Fibroblast of skin of back (primary cell): ENCODE measurements around the gene EEF1E1. TPM values are rescaled to one million over a fixed set of nuclear protein-coding genes. Genes with fewer than 3 reads are reported as not detected.

Experiments used
- DNase-seq: peaks from one replicate; pipeline ENCODE4 v3.0.0-alpha.2; 2013
- polyA plus RNA-seq, 2 experiments: library from polyadenylated mRNA; unstranded; fragments of 120-200 nt; gene quantifications; one replicate each; pipeline ENCODE4 v1.2.1, GENCODE V29; 2013; ENCODE audit not compliant: insufficient read length in 2 of 2

EEF1E1 gene
- 41.6 TPM for polyA plus RNA-seq (2013, experiment 1 of 2; ENCODE audit: insufficient read length)
- 26.8 TPM for polyA plus RNA-seq (2013, experiment 2 of 2; ENCODE audit: insufficient read length)

DNA sequence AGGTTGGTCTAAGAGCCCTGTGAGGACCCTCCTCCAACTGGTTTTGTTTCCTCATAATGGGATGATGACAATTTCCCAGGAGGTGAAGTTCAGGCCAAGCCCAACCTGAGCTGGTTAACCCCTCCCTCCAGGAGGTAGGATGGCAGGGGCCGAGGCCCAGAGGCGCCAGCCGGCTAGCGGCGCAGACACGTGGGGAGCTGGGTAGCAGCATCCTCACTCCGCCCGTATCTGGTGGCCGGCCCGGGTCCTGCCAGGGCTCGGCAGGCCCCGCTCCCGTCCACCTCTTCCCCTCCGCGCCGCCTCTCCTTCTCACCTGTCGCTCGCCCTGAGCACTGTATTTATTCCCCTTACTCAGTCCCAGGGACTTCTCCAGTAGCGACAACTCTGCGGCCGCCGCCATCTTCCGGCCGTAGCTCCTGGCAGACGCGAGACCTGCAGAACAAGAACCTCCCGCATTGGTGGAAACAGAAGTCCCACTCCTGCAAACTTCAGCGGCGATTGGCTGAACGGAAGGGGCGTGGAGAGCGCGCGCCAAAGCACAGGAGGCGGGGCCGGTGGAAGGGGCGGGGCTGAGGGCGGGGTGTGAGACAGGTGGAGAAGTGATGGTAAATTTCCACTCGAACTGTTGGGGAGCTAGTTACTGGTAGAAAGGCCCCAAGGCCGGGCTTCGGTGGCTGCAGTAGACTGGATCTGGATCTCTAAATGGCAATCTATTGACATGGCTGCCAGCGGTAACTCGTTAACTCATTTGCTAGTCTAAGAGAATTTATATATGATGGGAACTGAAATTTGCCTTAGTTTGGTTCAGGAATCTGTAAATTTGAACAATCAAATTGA lies at the start of gene EEF1E1:
TSS of gene EEF1E1 (minus strand) at position 427 of the 837 bp plus-strand sequence. CDS start at position 400, 27 bp downstream.
- peak; percentile 95 for DNase-seq

DNA sequence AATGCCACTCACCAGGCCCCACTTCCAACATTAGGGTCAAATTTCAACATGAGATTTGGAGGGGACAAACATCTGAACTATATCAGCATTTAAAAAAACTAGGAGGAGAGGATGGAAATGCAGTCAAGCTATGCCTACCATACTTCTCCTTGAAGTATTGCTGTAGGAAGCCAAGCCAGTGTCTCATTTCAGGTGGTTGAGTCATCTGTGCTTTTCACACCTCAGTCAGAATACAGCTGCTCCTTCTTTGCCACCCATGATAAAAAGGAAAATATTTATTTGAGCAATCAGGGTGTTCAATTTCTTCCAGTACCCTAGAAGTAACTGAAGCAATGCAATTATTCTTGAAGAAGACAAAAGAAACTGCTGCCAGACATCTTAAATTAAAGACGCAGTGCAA lies 47.0 kb upstream of the EEF1E1 start:
- DNase-seq = no peak

DNA sequence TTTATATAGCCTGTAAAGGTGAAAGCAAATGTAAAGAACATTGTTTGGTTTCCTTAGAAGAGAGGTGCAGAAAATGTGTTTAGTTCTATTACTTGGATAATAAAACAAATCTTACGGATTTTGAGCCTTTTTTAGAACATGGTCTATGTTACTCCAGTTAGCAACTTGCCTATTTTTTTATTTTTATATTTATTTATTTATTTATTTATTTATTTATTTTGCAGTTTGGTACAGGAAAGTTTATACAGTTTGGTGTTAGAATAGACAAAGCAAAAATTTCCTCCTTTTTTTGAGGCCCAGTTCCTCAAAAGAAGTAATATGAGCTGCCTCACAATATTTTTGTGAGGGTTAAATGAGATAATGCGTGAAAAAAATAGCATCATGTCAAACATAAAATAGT lies 41.6 kb upstream of the EEF1E1 start:
- DNase-seq = no peak

DNA sequence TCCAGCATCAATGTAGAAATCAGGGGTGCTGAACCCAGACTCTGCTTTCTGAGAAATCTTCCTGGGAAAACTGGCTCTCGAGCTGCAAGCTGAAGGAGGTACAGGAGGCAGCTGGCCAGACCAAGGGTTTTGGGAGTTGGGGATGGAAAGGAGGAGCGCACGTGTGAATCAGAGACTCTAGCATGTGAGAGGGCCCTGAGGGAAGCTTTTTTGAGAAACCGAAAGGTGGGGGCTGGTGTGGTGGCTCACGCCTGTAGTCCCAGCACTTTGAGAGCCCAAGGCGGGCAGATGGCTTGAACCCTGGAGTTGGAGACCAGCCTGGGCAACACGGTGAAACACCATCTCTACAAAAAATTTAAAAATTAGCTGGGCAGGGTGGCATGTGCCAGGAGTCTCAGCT lies 37.1 kb upstream of the EEF1E1 start:
- DNase-seq = no peak

DNA sequence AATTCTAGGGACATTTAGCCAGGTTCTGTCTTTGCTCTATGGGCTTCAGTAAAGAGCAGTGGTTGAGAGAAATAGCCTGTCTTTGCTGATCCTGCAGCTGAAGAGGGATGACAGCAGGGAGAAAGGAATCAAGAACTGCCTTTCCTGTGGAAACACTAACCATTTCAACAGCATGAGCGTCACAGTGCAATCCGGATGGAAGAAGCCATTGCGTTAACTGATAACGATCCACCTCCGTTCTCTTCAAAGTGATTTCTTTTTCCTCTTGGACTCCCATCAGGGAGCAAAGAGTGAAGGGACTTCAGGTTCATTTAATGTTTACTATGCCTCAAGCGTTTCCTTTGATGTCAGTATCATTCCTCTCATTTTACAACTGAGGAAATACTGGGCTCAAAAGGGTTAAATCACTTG lies 35.2 kb upstream of the EEF1E1 start:
- no peak for DNase-seq

DNA sequence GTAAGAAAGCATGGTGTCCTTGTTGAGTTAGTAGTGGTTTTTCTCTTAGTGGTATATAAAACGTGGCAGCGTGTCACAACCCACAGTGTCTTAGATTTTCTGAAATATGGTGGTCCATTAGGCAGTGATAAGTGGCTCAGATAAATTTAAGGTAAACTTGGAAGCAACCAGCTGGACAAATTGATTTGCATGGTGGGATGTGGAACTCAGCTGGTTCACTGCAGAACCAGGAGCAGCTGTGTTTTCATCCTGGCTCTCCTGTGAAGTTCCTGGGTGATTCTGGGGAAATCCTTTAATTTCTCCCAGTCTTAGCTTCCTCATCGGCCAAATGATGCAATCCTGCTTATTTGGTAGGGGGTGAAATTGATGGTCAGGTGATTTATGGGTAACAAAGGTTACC lies 32.9 kb upstream of the EEF1E1 start:
- DNase-seq = no peak

DNA sequence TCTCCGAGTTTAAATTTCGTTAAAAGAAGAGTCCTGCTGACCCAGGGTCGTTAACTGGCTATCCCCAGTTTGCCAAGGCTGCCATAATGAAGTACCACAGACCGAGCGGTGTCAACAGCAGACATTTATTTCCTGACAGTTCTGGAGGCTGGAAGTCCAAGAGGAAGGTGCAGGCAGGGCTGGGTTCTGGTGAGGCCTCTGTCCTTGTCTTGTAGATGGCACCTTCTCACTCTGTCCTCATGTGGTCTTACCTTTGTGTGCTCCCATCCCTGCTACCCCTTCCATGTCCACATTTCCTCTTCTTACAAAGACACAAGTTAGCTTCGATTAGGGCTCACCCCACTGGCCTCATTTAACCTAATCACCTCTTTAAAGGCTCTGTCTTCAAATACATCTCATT lies 29.8 kb upstream of the EEF1E1 start:
- DNase-seq = no peak

DNA sequence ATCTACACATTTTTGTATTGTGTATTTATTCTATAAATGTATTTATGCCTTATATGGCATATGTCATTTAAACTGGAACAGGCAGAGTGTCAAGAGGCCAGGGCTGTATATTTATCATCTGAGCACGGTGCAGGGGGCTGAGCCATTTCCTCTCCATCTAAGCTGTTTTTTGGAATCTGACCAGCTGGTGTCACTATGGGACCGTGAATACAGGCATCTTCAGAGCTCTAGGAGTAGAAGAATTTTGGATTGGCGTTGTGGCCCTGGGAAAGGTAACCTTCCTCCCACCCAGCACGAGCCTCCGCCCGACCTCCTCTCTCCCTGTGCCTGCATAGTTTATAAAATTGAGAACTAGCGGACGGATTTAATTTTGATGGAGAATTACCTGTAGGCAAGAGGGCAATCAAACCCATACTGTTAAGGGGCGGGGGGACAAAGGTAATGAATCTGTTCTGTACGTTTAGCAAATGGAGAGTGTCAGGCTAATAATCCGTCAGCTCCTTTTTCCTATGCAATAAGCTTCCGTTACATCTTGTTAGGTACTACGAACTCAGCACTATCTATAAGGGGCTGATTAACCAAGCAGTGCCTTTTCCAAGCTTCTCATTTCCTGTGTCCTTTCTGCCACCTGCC lies 29.0 kb upstream of the EEF1E1 start:
- peak; percentile 70 for DNase-seq

DNA sequence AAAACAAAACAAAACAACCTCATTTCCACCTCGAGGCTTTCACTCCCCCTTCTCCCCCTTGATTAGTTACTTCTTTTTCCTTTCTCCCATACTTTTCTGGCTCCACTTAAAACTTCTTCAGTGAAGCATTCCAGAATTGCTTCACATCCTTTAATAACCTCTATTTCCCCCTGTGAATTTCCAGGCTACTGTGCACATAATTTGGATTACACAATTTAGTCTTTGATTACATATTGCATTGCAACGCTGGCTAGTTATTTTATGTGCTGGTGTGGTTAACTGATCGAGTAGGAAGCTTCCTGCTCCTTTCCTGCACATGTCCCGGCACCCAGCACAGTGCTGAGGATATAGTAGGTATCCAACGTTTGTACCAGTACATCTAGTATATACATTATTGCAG lies 28.1 kb upstream of the EEF1E1 start:
- no peak for DNase-seq

DNA sequence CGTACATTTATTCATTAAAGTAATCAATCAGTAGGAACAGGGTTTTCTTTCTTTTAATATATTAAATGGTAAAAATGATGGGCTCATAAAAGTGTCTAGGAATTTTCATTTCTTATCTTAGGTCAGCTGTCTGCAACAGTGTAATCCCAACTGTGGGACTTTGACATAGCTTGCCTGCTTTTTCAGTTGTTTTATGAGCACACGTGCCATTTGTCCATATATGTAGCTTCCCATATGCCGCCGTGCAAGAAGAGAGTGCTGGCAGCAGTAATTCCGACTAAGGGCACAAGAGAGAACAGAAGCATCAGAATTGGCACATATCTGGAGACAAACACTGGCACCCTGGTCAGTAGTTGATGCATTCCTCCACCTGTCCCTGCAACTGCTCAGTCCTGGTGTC lies 20.9 kb upstream of the EEF1E1 start:
- no peak for DNase-seq

DNA sequence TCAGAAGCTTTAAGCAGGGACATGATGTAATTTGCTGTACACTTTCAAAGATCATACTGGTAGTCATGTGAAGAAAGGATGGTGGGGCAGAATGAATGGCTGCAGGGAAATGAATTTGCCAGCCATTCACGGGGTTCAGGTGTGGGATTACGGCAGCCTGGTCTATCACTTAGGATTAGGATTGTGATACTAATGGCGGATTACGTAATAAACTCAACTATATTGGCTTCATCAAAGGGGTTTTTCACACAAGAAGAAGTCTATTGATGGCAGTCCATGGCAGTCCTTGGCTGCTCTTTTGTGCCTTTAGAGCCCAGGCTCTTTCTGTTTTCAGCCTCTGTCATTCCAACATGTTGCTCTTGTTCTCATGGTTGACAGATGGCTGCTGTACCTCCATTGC lies 12.6 kb upstream of the EEF1E1 start:
- no peak for DNase-seq

DNA sequence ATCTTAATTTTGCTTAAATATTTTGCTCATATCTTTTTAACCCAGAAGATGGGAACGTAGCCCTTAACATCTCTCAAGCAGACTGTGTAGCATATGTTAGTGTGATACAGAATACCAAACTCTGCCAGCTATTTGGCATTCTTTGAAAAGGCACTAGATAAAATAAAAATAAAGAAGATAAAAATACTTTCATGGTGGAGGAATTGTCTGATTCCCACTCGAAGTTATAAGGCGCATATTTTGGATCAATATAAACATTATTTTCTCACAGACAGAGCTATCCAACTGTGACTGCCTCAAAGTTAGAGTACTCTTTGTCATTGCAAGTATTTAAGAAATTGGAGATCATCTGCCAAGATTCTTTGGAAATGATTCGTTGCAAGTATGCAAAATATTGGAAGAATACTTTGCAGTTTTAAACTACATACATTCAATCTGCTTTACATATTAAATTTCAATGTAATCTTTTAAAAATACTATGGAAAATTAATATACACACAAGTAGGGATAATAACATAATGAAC lies 10.8 kb upstream of the EEF1E1 start:
- peak; percentile 71 for DNase-seq

DNA sequence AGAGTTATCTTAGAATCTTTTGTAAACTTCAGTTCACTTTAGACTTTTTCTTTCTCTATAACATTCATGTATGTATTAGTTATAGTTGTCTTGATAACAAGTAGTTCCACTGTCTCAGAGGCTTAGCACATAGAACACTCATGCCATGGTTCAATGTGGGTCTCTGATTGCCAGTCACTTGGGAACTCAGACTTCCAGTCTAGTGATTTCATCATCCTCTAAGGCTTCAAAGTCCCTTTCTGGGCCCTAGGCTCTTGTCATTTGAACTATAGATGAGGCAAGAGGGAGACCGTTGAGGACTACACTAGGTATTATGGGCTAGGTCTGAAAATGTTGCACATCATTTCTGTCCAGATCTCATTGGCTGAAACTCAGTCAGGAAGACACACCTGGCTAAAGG lies 8.4 kb upstream of the EEF1E1 start:
- no peak for DNase-seq

DNA sequence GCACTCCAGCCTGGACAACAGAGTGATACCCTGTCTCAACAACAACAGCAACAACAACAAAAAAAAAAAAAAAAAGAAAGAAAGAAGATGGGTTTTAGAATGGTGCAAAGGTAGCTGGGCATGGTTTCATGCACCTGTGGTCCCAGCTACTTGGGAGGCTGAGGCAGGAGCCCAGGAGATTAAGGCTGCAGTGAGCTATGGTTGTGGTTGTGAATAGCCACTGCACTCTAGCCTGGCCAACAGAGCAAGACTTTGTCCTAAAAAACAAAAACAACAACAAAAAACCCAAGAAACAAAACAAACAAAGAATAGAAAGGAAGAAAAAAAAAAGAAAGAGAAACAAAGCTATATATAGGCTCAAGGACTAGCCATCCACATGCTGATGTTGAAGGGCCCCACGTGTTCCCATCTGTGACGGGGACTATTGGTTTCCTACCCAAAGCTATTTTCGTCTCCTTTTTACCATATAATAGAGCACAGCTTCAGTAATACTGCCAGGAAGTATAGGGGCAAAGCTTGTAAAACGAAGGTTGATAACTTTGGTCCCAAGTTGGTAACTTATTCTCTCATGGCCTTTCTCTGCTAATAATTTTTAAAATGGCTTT lies 7.9 kb upstream of the EEF1E1 start:
- DNase-seq = no peak

DNA sequence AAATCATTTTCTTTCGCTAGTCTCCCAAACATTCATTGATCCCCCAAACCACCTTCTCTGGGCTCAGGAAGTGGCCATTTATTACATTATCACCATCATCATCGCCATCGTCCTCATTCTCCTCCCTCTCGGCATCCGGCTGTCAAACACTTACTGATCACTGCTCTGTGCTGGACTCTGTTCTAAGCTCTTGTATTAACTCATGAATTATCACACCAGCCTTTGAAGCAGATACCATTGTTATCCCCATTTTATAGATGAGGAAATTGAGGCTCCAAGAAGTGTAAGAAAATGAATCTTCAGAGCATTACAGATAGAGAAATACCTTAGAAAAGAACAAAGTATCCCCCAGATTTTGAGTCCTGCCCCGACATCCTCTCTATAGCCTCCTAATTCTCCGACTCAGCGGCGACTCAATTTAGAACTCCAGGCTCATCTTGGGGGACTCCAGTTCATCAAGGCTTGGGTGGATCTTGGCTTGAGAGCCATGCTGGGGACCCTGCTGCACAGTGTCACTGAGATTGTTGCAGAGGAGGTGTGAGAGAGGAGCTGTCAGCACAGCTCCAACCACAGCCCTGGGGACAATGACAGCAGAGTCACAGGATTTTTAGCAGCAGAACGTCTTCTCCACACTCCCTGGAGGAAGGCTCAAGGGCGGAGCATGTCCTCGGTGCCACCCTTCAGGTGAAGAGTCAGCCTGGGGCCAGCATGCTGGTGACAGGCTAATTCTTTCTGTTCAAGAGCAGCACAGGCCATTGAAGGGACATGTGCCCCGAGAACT lies 6.6 kb upstream of the EEF1E1 start:
- no peak for DNase-seq

DNA sequence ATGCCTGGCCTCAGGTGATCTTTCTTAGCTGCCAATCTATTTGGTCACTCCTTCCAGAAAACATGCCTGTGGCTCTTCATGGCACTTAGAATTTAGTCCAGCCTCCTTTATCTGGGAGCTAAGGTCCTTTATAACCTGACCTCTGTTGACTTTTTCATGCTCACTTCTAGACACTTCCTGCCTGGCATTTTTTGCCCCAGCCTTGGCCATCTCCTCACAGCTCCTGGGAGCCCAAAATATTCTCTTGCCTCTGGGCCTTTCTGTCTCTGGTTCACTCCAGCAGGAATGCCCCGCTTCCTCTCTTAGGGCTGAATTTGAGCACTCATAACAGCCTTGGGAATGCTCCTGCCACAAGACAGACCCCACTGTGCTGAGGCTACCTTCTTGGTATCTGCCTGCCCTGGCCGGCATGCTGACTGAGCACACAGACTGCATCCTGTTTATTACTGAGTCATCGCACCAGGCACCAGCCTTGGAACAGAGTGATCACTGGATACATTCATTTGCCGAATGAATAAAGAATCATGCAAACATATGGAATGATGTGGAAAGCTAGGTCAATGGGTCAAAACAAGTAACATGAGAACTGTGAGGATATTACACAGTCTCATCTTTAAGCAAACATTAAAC lies 5.8 kb upstream of the EEF1E1 start:
- DNase-seq = peak; percentile 93

DNA sequence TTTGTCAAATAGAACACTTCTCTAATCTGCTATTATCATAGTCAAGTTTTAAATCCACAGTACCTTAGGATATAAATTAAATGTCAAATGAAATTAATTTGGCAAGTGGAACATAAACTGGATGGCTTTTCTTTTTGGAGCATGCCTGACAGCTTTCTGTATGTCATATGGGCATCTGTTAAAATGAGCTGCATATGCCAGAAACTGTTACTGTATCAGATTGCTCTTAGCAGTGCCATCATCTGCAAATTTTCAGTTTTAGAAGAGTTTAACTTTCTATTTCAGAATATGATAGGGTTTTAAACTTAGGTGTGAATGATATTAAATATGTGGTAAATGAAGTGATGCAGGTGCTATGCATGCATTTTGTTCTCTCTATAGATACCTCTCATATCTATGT lies 3.4 kb upstream of the EEF1E1 start:
- no peak for DNase-seq

DNA sequence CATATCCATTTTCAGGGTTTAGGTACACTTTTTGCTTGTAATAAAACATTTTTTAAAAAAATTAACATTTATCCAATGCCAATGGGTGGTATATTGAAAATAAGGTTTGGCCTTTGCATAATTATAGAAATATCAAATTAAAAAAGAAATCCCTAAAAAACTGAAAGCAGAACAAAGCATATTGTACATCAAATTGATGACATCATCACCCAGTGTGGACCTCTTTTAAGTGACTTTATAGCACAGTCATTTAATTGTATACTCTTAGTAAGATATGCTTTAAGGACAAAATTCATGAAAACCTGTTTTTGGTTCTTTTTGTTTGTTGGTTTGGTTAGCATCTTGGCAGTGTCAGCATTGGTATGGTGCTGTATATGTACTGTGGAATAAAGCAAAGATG lies 1.4 kb upstream of the EEF1E1 start:
- DNase-seq = no peak

DNA sequence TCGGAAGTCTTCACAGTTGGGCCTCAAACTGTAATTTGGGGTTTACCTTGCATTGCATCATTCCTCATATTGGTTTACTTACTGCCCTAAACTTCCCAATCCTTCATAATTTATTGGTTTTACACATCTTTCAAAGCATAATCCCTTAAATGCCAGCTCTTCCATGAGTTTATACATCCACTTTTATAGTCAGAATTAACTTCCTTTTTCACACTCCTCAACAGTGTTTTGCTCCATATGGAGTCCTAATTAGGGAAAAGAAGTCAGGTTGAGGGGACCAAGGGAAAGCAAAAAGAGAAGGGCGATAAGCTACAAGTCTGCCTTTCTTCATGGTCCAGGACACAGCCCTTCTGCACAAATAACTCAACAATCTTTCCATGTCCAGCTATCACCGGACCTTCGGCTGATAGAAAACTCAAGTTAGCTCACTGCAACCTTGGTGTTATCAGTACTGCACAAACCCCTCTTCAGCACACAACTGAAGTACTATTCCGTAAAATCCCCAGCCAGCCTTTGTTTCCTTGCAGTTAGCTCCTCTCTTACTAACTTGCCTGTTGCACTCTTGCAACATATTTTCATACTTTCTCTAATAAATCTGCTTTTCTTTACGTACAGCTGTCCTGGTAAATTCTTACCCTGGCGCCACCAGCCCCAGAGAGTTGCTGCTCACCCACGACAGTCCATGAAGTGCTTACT lies 2.0 kb downstream of the EEF1E1 start:
- no peak for DNase-seq

DNA sequence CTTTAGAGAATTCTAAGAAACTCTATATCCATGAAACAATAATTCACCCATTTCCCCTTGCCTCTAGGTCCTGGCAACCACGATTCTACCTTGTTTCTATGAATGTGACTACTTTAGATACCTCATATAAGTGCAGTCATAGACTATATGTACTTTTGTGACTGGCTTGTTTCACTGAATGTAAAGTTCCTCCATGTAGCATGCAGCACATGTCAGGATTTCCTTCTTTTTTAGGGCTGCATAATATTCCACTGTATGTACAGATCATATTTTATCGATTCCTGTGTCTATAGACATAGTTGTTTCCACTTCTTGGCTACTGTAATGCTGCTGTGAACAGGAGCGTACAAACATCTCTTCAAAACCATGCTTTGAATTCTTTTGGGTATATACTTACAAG lies 11.7 kb downstream of the EEF1E1 start:
- no peak for DNase-seq

DNA sequence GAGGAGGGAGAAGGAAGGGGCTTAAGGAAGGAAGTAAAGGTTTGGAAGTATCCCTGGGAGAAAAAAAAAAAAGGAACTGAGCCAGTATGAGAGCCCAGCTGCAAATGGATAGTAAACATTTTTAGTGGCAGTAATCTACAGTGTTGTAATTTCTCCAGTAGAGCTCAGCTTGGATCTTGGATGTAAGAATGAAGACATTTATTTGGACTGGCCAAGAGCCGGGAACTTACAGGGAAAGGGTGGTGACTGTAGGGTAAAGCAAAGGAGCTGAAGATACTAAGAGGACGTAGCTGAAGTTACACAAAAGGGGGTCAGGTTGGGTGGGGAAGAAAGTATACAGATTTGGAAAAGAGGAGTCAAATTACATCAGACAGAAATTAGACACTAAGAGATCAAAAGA lies 13.5 kb downstream of the EEF1E1 start:
- no peak for DNase-seq
